A673 (cell line): ENCODE measurements around the gene CUX1. TPM values are rescaled to one million over a fixed set of nuclear protein-coding genes. Genes with fewer than 3 reads are reported as not detected.

ENCODE experiments used
- BruUV-seq: library from RNA; stranded (reverse); fragments of 400-500 nt; replicated peaks from 2 replicates; lab custom pipeline; 2021; lab: Mats Ljungman, UMichigan
- CTCF ChIA-PET: fragments of 300-600 bp; sonication (Branson Sonifier 250); formaldehyde crosslinking; loops from one replicate; lab custom pipeline; 2022; ENCODE audit warnings: antibody characterized with exemption; lab: Charles Lee
- POLR2A ChIA-PET: fragments of 300-600 bp; sonication (Branson Sonifier 250); formaldehyde crosslinking; loops from one replicate; lab custom pipeline; 2022; ENCODE audit warnings: antibody characterized with exemption; ENCODE audit not compliant: low non-redundant PET; lab: Charles Lee
- DNase-seq: peaks from one replicate; pipeline ENCODE4 v3.0.0-alpha.2; 2015; ENCODE audit warnings: low spot score
- H3K27ac ChIP-seq: fragments of 200-600 bp; sonication (generic); 2 replicates; pipeline ENCODE4 v1.5.1; 2016; ENCODE audit warnings: mixed run types, low read depth, mild to moderate bottlenecking, mixed read lengths, antibody characterized with exemption, low read length; ENCODE audit not compliant: poor library complexity, severe bottlenecking
- H3K27me3 ChIP-seq: fragments of 200-600 bp; sonication (generic); replicated peaks from 2 replicates; pipeline ENCODE4 v1.6.1; 2017; ENCODE audit warnings: mixed run types, low read depth, mild to moderate bottlenecking, mixed read lengths, antibody characterized with exemption, low read length; ENCODE audit not compliant: insufficient read depth, poor library complexity
- H3K36me3 ChIP-seq: fragments of 200-600 bp; sonication (generic); 2 replicates; pipeline ENCODE4 v1.6.1; 2016; ENCODE audit warnings: mixed run types, mild to moderate bottlenecking, mixed read lengths, antibody characterized with exemption, low read length; ENCODE audit not compliant: insufficient read depth, poor library complexity, severe bottlenecking
- H3K4me1 ChIP-seq: fragments of 200-600 bp; sonication (generic); 2 replicates; pipeline ENCODE4 v1.6.1; 2017; ENCODE audit warnings: mixed run types, mild to moderate bottlenecking, mixed read lengths, antibody characterized with exemption, low read length; ENCODE audit not compliant: insufficient read depth, poor library complexity, severe bottlenecking
- H3K4me3 ChIP-seq: fragments of 200-600 bp; sonication (generic); 2 replicates; pipeline ENCODE4 v1.5.1; 2016; ENCODE audit warnings: low read depth, mixed run types, mild to moderate bottlenecking, mixed read lengths, low read length; ENCODE audit not compliant: poor library complexity, severe bottlenecking
- H3K9me3 ChIP-seq: fragments of 200-600 bp; sonication (generic); 2 replicates; pipeline ENCODE4 v1.6.1; 2016; ENCODE audit warnings: mixed run types, low read depth, mild to moderate bottlenecking, mixed read lengths, antibody characterized with exemption, low read length; ENCODE audit not compliant: poor library complexity, severe bottlenecking
- CTCF ChIP-seq: fragments of 300-800, 200-600 bp; sonication (generic); conservative IDR thresholded peaks from 2 replicates; pipeline ENCODE4 v1.5.1; 2017; ENCODE audit warnings: low read depth, mild to moderate bottlenecking, antibody characterized with exemption, low read length, moderate library complexity, mixed read lengths
- EZH2 ChIP-seq: fragments of 200-600 bp; sonication (generic); IDR thresholded peaks from 2 replicates; pipeline ENCODE4 v1.6.1; 2017; ENCODE audit warnings: borderline replicate concordance, low read depth, mild to moderate bottlenecking, mixed read lengths, antibody characterized with exemption, low read length; ENCODE audit not compliant: poor library complexity, severe bottlenecking
- intact Hi-C: fragments of 100-400 bp; cut with micrococcal nuclease; formaldehyde crosslinking; loops from one replicate; pipeline ENCODE4 v1.10.0; 2022; ENCODE audit not compliant: unreplicated experiment
- total RNA-seq: library from RNA; stranded (reverse); gene quantifications from 2 replicates; pipeline ENCODE4 v1.2.3, GENCODE V29; 2021

Gene CUX1
- total RNA-seq, 1 experiment from 2014 or later: 49.4 TPM

- Histone ChIP-seq H3K4me1 (no peaks in the 10 kb centered on the region), H3K9me3 (no peaks in the 10 kb centered on the region), H3K27me3 (no peaks in the 10 kb centered on the region), H3K4me3 (no peak overlapping the region), H3K27ac (no peak overlapping the region), H3K36me3 (no peaks in the 10 kb centered on the region)
- ChIA-PET POLR2A (no interaction called here), CTCF (no interaction called here)
- TF ChIP-seq EZH2 (no peak), CTCF (no peak)
- no peak for DNase-seq
- no TSS peak for BruUV-seq
- intact Hi-C loops: no loop called here
These were observed 182.7 kb downstream of the CUX1 start for GRCh38 chr7:102000123-102000522.

- no peak for TF ChIP-seq CTCF
- no peak for TF ChIP-seq EZH2
- CTCF ChIA-PET: no interaction called here
- intact Hi-C loops: no loop called here
- Histone ChIP-seq H3K9me3 (no peaks in the 10 kb centered on the region), H3K4me1 (peaks cover 2% of the 10 kb centered on the region), H3K36me3 (no peaks in the 10 kb centered on the region), H3K27ac (no peak overlapping the region), H3K4me3 (no peak overlapping the region), H3K27me3 (no peaks in the 10 kb centered on the region)
- no peak for DNase-seq
- BruUV-seq: no TSS peak
- POLR2A ChIA-PET: no interaction called here
These were observed 186.8 kb downstream of the CUX1 start for GRCh38 chr7:102004229-102004628.

GRCh38 chr7:102004848-102005247 is 187.4 kb downstream of the CUX1 start:
- Histone ChIP-seq H3K27me3 (no peaks in the 10 kb centered on the region), H3K36me3 (no peaks in the 10 kb centered on the region), H3K4me1 (peaks cover 7% of the 10 kb centered on the region), H3K27ac (no peak overlapping the region), H3K9me3 (no peaks in the 10 kb centered on the region), H3K4me3 (no peak overlapping the region)
- ChIA-PET CTCF (no interaction called here), POLR2A (no interaction called here)
- TF ChIP-seq CTCF (no peak), EZH2 (no peak)
- intact Hi-C loops: no loop called here
- no peak for DNase-seq
- BruUV-seq: no TSS peak
